GM12892 (cell line): ENCODE data around the gene SLC29A1.

ENCODE experiments used
- POLR2A ChIP-seq: IDR thresholded peaks from 2 replicates; pipeline ENCODE4 v1.6.1; 2011; ENCODE audit warnings: low read depth, low read length, control low read depth
- POLR2AphosphoS5 ChIP-seq: IDR thresholded peaks from 2 replicates; pipeline ENCODE4 v1.6.1; 2011; ENCODE audit warnings: low read depth, low read length, control low read depth

- TF ChIP-seq POLR2A (no peak), POLR2AphosphoS5 (no peak)
These were observed 3.3 kb upstream of the SLC29A1 start for GRCh38 chr6:44219815-44220784.
